Stimulated activated naive CD8-positive, alpha-beta T cell treated with anti-CD3 and anti-CD28 coated beads, Interleukin-15, Interleukin-2, amounts not matched to agents 100 U/mL and 50 U/mL, for 24 hours (primary cell): ENCODE results near the gene NPFFR1.

ENCODE experiments used
- ATAC-seq: fragments of 150-1000 bp; cut with Tn5 transposase; one replicate; pipeline ENCODE4 v1.10.0; 2021
- DNase-seq: peaks from one replicate; pipeline ENCODE4 v3.0.0; 2021

Gene NPFFR1

GRCh38 chr10:70283445-70284399 is at the start of gene NPFFR1:
Gene NPFFR1, minus strand, starts transcription at chr10:70284004. Its CDS starts 328 bp downstream, at chr10:70283676.
- ATAC-seq (peak; percentile 32), DNase-seq (peak; percentile 12)

- DNase-seq (no peak), ATAC-seq (no peak)
Observed at GRCh38 chr10:70333268-70333667, 49.5 kb upstream of the NPFFR1 start.

- peak; percentile 7 for DNase-seq
- ATAC-seq = peak; percentile 41
Observed at GRCh38 chr10:70331486-70332268, 47.9 kb upstream of the NPFFR1 start.

- ATAC-seq = no peak
- no peak for DNase-seq
Observed at GRCh38 chr10:70331160-70331485, 47.3 kb upstream of the NPFFR1 start.

- DNase-seq = no peak
- no peak for ATAC-seq
Observed at GRCh38 chr10:70330671-70331070, 46.9 kb upstream of the NPFFR1 start.

GRCh38 chr10:70328967-70329366 is 45.2 kb upstream of the NPFFR1 start:
- DNase-seq (no peak), ATAC-seq (no peak)

- no peak for DNase-seq
- no peak for ATAC-seq
Observed at GRCh38 chr10:70328018-70328417, 44.2 kb upstream of the NPFFR1 start.

GRCh38 chr10:70324951-70325781 is 41.4 kb upstream of the NPFFR1 start:
- DNase-seq (no peak), ATAC-seq (no peak)

- DNase-seq (peak; percentile 40), ATAC-seq (peak; percentile 67)
Observed at GRCh38 chr10:70324339-70324861, 40.6 kb upstream of the NPFFR1 start.

GRCh38 chr10:70323697-70324338 is 40.0 kb upstream of the NPFFR1 start:
- no peak for ATAC-seq

GRCh38 chr10:70323138-70323696 is 39.4 kb upstream of the NPFFR1 start:
- ATAC-seq (peak; percentile 20), DNase-seq (peak; percentile 14)

More at GRCh38 chr10:70323697-70324338, 40.0 kb upstream of the NPFFR1 start:
- DNase-seq = no peak

GRCh38 chr10:70321897-70322890 is 38.4 kb upstream of the NPFFR1 start:
- ATAC-seq = no peak
- DNase-seq = no peak

GRCh38 chr10:70321233-70321632 is 37.4 kb upstream of the NPFFR1 start:
- DNase-seq = no peak
- no peak for ATAC-seq

GRCh38 chr10:70320751-70321150 is 36.9 kb upstream of the NPFFR1 start:
- ATAC-seq = no peak
- no peak for DNase-seq

GRCh38 chr10:70319824-70320223 is 36.0 kb upstream of the NPFFR1 start:
- no peak for ATAC-seq

GRCh38 chr10:70319183-70319582 is 35.4 kb upstream of the NPFFR1 start:
- ATAC-seq (no peak), DNase-seq (no peak)

More at GRCh38 chr10:70319824-70320223, 36.0 kb upstream of the NPFFR1 start:
- no peak for DNase-seq

- no peak for ATAC-seq
Observed at GRCh38 chr10:70317943-70318318, 34.1 kb upstream of the NPFFR1 start.

GRCh38 chr10:70317272-70317942 is 33.6 kb upstream of the NPFFR1 start:
- ATAC-seq (no peak), DNase-seq (no peak)

More at GRCh38 chr10:70317943-70318318, 34.1 kb upstream of the NPFFR1 start:
- no peak for DNase-seq

- ATAC-seq (no peak), DNase-seq (no peak)
Observed at GRCh38 chr10:70315815-70316214, 32.0 kb upstream of the NPFFR1 start.
